ENCODE data around the gene AOAH.

AOAH gene

DNA sequence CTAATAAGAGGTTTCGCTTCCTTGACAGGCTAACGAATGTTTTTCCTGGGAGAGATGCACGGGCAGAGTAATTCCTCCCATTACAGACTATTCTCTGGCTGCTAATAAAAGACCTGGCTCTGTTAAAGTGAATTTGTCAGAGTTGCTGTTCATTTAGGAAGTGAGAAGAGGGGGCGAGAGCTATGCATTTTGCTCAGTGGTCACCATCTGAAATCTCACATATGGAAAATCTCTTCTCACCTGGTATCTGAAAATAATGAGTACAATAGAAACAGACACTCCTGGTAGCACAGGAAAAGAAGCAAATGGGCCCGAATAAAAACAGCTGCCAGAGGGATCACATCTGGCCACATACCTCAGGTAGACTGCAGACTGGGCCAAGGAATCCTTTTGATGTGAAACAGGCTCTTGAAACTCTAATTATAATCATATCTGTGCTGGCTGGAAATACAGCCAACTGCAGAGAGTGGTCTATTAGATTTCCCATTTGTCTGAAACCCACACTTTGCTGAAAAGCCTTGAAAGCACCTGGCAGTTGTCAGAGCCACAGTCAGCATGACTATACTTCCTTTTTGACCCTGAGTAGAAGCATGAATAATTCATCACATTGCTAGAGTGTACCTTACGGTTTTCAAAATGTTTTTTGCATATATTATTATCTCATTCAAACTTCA, 33.6 kb downstream of the AOAH start:
- DNase-seq = no peak

DNA sequence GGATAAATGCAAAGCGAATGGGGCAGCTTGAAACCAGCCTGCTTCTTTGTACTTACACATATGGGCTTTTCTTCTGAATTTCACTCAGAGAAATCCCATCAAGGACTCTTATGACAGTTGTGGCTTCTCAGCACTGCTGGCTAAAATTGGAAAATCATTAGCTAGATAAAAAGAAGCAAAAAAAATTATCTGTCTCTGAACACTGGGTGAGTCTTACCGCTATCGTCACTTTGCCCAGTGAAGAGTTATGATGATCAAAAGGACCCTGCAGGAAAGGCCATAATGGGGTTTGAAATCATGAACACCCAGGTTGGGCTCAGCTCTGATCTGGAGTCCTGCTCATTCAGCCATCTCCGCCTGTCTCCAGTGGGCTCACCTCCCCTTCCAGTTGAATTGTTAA, 34.3 kb downstream of the AOAH start:
- no peak for DNase-seq

DNA sequence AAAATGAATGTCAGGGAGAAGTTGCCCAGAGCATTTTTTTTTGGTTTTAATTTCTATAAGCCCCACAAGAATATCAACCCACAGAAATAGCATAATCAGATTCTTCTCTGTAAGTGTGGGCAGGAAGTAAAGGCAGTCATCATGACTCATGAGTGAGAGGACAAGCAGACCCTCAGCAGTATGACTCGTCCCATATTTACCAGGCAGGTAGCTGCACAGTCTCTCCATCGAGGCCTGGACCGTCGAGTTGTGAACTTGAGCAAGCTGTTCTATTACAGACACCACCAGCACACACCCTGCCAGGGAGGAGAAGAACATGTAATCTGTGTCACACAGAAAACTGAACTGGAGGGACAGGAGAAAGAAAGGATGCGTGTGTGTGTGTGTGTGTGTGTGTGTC, 37.8 kb downstream of the AOAH start:
- DNase-seq = no peak

DNA sequence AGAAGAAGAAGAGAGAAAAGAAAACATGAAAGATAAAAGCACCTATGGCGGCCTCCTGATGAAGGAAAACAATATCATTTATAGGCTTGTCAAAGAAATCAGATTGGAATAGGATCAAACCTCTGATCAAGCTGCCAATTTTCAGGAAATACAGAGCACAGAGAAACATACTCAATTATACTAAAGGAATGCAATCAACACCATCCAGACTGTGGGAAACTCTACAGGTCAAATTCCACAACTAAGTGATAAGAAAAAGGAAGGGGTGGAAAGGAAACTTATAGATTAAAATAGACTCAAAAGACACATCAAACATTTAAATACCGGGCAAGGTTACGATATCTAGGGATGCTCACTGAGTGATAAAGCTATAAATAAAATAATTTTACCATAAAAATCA, 39.3 kb downstream of the AOAH start:
- no peak for DNase-seq

DNA sequence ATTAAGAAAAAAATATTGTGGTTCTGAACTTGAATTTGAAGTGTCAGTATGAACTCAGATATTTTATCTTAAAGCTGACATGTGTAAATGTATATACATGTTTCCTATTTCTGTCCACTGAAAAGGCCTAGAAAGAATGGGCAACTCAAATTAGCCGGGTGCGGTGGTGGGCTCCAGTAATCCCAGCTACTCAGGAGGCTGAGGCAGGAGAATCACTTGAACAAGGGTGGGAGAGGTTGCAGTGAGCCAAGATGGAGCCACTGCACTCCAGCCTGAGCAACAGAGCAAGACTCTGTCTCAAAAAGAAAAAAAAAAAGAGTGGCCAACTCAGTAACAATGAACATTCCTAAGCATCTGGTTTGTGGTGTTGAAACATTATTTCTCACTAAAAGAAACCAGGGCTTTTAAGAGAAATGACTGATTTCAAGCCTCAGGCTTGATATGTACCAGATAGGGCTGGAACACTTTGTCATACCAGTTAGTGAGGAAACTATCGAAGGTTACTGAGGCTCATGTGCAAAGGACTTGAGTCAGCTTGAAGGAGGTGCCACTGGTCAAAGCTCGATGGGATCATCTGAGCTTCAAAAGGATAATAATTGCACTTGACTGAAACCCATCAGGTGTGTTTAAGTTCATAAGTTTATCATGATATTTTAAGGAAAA, 40.5 kb downstream of the AOAH start:
- DNase-seq = no peak

DNA sequence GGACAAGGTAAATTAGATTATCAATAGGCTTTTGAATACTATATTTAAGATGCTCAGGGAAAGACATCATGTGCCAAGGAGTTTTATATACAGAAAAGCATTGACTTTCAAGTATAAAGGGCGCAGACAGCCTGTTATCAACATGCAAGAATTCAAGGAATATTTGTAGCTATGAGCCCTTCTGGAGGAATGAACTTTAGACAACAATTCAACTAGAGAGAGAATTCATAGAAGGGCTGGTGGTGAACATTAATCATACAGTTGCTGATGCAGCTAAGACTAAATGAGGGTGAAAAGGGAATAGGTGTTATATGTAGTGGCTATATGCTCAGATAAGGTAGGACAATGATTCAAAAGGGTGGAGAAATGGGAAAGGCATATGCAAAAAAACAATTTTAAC, 41.2 kb downstream of the AOAH start:
- DNase-seq = no peak

DNA sequence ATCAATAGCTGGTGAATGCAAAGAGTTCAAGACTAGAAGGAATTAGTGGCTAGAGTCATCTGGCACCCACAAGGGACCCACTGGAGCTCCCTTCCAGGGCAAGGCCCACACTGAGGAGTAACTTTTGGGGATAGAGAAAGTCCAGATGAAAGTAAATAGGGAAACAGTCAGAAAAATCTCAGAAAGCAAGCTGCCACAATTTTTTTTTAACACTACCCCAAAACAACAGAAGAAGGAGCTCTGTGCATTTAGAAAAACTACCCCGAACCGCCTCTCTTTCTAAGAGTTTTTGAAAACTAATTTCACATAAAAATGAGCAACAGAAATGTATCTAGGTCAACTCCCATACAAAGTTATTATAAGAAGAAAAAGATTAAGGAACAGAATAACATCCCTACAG, 42.2 kb downstream of the AOAH start:
- no peak for DNase-seq

DNA sequence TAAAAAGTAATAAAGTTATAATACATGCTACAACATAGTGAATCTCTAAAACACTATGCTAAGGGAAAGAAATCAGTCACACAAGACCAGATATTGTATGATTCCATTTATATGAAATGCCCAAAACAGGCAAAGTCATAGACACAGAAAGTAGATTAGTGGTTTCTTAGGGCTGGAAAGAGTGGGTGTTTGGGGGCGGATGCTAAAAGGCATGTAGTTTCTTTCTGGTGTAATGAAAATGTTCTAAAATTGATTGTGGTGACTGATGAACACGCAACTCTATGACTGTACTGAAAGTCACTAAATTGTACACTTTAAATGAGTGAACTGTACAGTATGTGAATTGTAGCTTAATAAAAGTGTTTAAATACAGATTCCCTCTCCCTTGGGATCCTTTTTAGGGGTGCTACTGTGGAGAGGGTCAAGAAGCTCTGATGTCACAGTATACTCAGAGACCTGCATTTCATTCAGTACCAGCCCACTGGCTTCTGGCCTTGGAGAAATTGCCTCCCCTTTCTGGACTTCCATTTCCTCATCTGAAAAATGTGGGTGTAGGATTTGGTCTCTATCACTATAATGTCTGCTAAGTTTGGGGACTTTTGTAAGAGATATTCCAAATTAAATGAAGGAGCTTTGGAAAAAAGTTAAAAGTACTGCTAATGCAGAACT, 46.4 kb downstream of the AOAH start:
- DNase-seq = no peak

DNA sequence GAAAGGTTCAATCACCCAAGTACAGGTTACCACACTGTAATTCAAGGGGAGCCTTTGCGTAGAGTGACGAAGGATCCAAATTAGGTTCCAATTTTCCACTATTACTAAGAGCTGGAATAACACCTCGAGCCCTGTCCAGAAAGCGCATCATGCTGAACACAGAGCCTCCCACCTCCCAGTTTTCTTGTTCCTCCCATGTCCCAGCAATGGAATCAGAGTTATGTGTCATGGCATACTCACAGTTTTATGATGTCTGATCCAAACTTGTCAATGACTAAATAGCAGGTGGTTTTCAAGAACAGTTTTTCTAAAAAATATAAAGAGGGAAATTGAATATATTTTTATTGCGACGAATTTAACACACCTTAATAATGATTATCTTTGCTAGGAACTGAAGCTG, 50.6 kb downstream of the AOAH start:
- DNase-seq = no peak

DNA sequence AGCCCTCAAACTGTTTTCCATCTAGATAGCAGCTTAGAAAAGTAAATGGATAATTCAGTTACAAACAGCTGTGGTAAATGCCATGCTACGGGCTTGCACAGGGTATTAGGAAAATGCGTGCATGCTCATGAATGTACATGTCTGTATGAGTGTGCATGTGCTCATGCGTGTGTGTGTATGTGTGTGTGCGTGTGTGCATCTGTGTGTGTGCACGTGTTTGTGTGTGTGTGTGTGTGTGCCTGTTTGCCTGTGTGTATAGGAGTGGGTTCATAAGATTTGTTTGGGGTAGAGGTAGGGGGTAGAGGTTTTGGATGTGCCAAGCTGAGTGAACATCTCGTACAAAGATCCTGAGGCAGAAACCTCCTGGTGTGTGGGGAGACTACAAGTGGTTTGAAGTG, 52.9 kb downstream of the AOAH start:
- DNase-seq = no peak

DNA sequence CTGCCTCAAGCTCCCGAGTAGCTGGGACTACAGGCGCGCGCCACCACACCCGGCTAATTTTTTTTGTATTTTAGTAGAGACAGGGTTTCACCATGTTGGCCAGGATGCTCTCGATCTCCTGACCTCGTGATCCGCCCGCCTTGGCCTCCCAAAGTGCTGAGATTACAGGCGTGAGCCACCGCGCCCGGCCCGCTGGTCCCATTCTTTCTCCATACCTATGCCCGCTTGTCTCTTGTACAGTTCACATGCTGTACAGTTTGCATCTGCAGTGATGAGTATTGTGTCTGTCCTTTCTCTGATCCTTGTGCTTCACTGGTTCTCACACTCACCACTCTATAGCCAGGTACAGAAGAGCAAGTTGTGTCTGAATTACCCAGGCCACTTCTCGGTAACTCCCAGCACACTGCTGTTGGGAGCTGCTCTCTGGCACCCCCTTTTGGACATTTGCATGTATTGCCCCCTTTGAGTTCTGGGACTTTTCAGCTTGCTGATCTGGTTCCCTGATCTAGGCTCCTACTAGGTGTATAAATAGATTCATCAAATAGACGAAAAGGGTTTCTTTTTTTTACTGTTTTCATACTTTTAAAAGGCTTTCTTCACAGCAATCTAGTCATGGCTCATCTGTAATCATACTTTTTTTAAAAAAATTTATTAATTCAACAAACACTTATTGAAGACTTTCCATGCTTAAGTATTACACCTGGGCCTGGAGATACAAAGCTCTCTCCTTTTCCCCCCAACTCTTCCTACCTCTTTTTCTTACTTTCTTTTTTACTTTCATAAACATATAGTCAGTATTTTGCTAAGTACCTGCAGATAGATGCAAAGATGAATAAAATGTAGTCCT, 53.5 kb downstream of the AOAH start:
- peak; percentile 74 for DNase-seq

DNA sequence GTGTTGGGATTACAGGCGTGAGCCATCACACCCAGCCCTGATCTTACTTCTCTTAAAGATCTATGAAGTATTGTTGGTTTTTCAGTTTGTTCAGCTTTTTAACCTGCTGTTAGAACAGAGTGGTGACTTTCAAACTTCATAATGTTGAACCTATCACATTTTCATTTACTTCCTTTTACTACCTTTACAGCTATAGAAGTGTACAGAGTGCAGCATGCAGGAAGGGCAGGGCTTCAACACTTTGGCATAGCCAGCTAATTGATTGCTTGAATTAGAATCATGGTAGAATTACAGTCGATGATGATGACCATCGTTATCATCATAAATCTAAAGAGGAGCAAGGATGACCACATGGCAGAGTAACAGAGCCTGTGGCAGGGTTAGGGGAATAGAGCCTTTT, 55.5 kb downstream of the AOAH start:
- no peak for DNase-seq

DNA sequence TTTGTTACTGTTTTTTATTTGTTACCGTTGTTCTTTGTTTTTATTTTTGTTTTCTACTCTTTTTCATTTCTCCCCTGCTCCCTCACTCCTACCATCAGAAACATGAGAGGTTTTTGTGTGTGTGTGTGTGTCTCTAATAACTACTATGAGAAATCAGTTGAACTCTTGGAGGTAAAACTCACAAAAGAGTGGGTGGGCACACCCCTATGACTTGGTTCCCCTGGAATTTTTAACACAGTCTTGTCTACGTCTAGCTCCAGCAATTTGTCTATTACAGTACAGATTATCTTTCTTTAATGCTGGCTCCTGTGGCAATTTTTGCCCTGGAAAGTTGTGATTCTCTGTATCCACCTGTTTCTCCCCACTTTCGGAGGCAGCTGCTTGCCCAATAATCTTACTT, 56.2 kb downstream of the AOAH start:
- no peak for DNase-seq

DNA sequence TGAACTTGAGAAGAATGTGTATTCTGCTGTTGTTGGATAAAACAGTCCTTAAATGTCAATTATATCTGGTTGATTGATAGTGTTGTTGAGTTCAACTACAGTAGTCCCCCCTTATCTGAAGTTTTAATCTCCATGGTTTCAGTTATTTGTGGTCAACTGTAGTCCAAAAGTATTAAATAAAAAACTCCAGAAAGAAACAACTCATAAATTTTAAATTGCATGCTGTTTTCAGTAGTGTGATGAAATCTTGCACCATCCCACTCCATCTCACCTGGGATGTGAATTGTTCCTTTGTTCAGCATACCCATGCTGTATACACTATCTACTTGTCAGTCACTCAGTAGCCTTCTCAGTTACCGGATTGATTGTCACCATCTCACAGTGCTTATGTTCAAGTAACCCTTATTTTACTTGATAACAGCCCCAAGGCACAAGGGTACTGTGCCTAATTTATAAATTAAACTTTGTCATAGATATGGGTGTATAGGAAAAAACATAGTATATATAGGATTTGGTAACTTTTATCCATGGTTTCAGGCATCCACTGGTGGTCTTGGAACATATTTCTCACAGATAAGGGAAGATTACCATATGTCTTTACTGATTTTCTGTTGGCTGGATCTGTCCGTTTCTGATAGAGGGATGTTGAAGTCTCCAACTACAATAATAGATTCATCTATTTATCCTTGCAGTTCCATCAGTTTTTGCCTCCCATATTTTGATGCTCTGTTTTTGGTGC, 57.1 kb downstream of the AOAH start:
- no peak for DNase-seq

DNA sequence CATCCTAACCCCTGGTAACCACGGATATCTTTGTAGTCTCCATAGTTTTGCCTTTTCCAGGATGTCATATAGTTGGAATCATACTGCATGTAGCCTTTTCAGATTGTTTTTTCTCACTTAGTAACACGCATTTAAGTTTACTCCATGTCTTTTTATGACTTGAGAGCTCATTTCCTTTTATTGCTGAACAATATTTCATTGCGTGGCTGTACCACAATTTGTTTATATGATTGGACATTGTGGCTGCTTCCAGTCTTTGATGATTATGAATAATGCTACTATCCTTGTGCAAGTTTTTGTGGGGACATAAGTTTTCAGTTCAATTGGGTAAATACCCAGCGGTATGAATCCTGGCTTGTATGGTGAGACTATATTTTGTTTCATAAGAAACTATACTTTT, 60.8 kb downstream of the AOAH start:
- no peak for DNase-seq

DNA sequence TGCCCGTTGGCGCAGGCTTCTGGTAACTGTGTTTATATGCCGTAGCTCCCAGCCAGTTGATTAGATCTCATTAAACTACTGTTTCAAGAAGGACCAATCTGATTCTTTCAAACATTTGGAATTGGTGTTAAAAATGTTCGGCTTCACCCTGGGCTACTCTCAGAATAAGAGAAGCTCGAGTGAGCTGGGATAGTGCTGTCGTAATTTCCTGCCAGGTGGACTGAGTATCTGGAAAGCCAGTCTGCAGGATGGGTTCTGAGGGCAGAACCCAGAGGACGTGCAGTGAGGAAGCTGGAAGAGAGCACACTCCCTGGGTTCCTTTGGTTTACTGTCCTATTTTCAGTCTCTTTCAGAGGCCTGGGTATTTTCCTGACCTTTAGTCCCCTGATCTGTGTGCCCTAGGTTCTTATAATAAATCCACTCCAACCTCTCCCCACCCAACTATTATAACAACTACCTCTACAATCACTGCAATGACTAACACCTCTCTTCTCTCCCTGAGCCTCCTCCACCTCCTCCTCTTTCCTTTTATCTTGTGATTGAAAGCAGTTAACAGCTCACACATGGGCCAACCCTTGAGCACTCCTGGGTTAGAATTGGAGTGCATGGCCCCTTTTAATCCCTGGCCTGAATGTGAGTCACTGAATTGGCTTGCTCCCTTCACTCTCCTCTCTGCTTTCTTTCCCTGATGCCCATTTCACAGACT, 63.0 kb downstream of the AOAH start:
- DNase-seq = no peak

DNA sequence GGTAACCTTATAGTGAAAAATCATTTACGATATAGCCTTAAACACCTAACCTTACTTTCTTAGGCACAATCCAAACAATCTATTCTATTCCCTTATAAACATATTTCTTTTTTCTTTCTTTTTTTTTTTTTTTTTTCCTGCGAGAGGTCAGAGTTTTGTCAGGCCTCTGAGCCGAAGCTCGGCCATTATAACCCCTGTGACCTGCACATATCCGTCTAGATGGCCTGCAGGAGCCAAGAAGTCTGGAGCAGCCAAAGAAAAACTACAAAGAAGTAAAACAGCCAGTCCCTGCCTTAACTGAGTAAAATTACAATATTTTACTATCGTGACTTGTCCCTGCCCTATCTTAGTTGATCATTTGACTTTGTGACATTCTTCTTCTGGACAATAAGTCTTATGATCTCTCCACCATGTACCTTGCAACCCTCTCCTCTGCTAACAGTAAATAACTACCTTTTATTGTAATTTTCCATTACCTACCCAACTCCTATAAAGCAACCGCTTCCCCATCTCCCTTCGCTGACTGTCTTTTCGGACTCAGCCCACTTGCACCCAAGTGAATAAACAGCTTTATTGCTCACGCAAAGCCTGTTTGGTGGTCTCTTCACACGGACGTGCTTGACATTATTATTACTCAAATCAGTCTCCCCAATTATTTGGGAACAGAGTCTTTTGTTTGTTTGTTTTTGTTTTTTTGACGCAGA, 64.5 kb downstream of the AOAH start:
- DNase-seq = no peak

DNA sequence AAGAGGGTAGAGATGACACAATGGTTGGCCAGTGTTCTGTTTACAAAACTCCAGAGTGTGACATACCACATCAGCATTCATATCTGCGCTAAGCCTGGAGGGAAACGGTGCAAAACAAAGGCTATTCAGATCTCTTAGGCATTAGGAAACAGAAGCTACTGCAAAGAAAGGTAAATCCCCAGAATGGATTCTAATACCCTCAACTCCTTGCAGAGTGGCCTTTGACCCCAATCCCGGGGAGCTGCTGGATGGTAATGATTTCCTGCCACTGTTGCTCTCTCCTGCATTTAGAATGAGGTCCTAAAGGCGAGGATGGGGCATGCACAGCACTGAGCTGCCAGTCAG, 65.2 kb downstream of the AOAH start:
- DNase-seq = no peak

DNA sequence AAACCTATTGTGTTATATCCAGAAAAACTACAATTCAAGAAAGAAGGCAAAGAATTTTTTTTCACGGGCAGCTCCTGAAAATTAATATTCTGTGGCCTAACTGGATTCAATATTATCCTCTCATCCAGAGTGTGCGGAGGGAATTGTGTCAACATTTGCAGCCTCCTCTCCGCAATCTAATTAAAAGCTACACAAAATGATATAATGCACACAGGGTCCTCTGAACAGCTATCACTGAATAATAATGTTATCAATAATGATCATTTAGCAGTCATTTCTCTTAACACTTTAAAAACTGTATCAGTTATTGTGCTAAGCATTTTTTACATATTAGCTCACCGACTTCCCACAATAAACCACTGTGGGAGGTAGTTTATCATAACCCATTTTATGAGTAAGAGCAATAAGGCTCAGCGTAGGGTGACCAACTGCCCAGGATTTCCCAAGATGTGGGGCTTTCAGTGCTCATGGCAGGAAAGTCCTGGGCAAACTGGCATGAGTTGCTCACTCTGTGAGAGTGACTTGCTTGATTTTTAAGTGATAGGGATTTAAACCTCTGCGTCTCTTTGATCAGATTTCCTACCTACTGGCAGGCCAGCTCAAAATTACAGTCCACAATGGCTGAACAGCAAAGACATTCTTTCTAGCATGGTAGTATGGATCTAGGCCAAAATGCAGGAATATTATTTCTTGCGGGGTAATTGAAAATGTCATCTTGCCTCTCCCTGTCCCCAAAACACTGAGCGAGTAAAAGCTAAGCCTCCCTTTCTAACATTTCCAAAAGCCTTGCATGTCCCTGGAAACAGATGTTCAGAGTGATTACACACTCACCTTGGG, 65.7 kb downstream of the AOAH start:
- no peak for DNase-seq

DNA sequence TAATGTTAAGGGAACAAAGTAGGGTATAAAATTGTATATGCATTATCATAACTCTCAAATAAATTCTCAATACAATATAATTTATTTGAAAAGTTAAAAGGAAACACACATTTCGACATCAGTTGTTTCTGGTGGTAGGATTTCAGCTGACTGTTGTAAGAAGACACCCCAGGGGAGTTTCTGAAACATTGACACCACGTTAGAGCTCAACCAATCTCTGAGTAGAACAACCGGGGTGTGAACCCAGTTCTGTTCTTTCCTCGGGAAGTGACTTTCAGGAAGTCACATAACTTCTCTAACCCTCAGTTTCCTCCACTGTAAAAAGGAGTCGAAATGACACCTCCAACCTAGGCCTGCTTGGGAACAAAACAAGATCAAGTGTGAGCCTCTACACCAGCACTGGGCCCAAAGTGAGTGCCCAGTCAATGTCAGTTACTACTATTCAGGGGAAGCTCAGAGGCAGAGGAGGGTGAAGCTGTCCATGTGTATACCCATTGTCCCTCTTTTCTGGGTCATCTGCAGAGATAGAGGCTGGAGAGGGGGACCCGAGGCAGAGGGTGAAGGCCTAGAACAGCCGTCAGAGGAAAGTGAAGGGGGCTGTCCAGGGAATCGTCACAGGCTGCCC, 67.1 kb downstream of the AOAH start:
- DNase-seq = no peak

Measured in NCI-H2107 (cell line).